WTC11 (cell line): Measurements from ENCODE around the gene CHD9. TPM values are rescaled to one million over a fixed set of nuclear protein-coding genes. Genes with fewer than 3 reads are reported as not detected.

ENCODE experiments used
- ATAC-seq: fragments of 200-7000 bp; cut with Tn5 transposase; 2 replicates; pipeline ENCODE4 v1.10.0; 2021; ENCODE audit warnings: mild to moderate bottlenecking, moderate library complexity
- CTCF ChIA-PET: fragments of 300-600 bp; sonication (Branson Sonifier 250); formaldehyde crosslinking; loops from one replicate; lab custom pipeline; 2021; ENCODE audit warnings: antibody characterized with exemption; lab: Charles Lee
- POLR2A ChIA-PET: fragments of 350-600 bp; sonication (Branson Sonifier 250); formaldehyde crosslinking; loops from one replicate; lab custom pipeline; 2021; ENCODE audit warnings: antibody characterized with exemption; lab: Charles Lee
- DNase-seq: peaks from one replicate; pipeline ENCODE4 v3.0.0; 2021; ENCODE audit warnings: low spot score
- H3K27ac Mint-ChIP-seq: 2 replicates; pipeline ENCODE4 v1.8.0; 2021; ENCODE audit warnings: mixed read lengths
- H3K27me3 Mint-ChIP-seq: 2 replicates; pipeline ENCODE4 v1.8.0; 2021; ENCODE audit warnings: low read depth, mild to moderate bottlenecking, moderate library complexity, mixed read lengths
- H3K36me3 Mint-ChIP-seq: 2 replicates; pipeline ENCODE4 v1.8.0; 2021; ENCODE audit warnings: mixed read lengths
- H3K4me1 Mint-ChIP-seq: 2 replicates; pipeline ENCODE4 v1.8.0; 2022; ENCODE audit warnings: mixed read lengths
- H3K4me3 Mint-ChIP-seq: 2 replicates; pipeline ENCODE4 v1.8.0; 2021; ENCODE audit warnings: mild to moderate bottlenecking, moderate library complexity, mixed read lengths
- H3K9me3 Mint-ChIP-seq: 2 replicates; pipeline ENCODE4 v1.8.0; 2021; ENCODE audit warnings: mixed read lengths
- ARID4B ChIP-seq: sonication (generic); formaldehyde crosslinking; IDR thresholded peaks from 2 replicates; pipeline ENCODE4 v1.8.0; 2023; ENCODE audit warnings: missing genetic modification reagents, mild to moderate bottlenecking, borderline replicate concordance
- ATF1 ChIP-seq: sonication (generic); formaldehyde crosslinking; IDR thresholded peaks from 2 replicates; pipeline ENCODE4 v1.8.1; 2023; ENCODE audit warnings: mild to moderate bottlenecking, moderate library complexity, missing genetic modification reagents
- ETV6 ChIP-seq: sonication (generic); formaldehyde crosslinking; IDR thresholded peaks from 2 replicates; pipeline ENCODE4 v1.8.1; 2022; ENCODE audit warnings: mild to moderate bottlenecking, missing genetic modification reagents
- FOXK1 ChIP-seq: sonication (generic); formaldehyde crosslinking; IDR thresholded peaks from 2 replicates; pipeline ENCODE4 v1.8.0; 2022; ENCODE audit warnings: mild to moderate bottlenecking, moderate library complexity, missing genetic modification reagents
- SMAD3 ChIP-seq: sonication (generic); formaldehyde crosslinking; IDR thresholded peaks from 2 replicates; pipeline ENCODE4 v1.8.0; 2022; ENCODE audit warnings: missing genetic modification reagents, mild to moderate bottlenecking, borderline replicate concordance
- SMAD4 ChIP-seq: sonication (generic); formaldehyde crosslinking; IDR thresholded peaks from 2 replicates; pipeline ENCODE4 v1.8.0; 2022; ENCODE audit warnings: mild to moderate bottlenecking, missing genetic modification reagents
- STAT6 ChIP-seq: sonication (generic); formaldehyde crosslinking; conservative IDR thresholded peaks from 2 replicates; pipeline ENCODE4 v1.8.1; 2023; ENCODE audit warnings: mild to moderate bottlenecking, low read depth, missing genetic modification reagents, moderate library complexity
- TCF7 ChIP-seq: sonication (generic); formaldehyde crosslinking; IDR thresholded peaks from 2 replicates; pipeline ENCODE4 v1.8.0; 2022; ENCODE audit warnings: mild to moderate bottlenecking, low read depth, missing genetic modification reagents, moderate library complexity
- ZNF671 ChIP-seq: fragments of 250-450 bp; sonication (Bioruptor Pico); IDR thresholded peaks from 2 replicates; pipeline ENCODE4 v1.8.0; 2021; ENCODE audit warnings: mild to moderate bottlenecking
- total RNA-seq: library from RNA; stranded (reverse); gene quantifications from 3 replicates; pipeline ENCODE4 v1.2.3, GENCODE V29; 2021
- TF ChIP-seq, protein P1 (sequence below): sonication (generic); formaldehyde crosslinking; IDR thresholded peaks from 2 replicates; pipeline ENCODE4 v1.8.1; 2022; ENCODE audit warnings: low read depth, mild to moderate bottlenecking, moderate library complexity, missing genetic modification reagents, borderline replicate concordance
- TF ChIP-seq, protein P2 (sequence below): sonication (generic); formaldehyde crosslinking; IDR thresholded peaks from 2 replicates; pipeline ENCODE4 v1.8.0; 2022; ENCODE audit warnings: mild to moderate bottlenecking, missing genetic modification reagents
- TF ChIP-seq, protein P3 (sequence below): sonication (generic); formaldehyde crosslinking; IDR thresholded peaks from 2 replicates; pipeline ENCODE4 v1.8.0; 2023; ENCODE audit warnings: mild to moderate bottlenecking, missing genetic modification reagents

CHD9 gene
- total RNA-seq, 1 experiment from 2014 or later = 31.3 TPM

- TF ChIP-seq ETV6 (CRISPR knock-in tag) (peak; percentile 29; the same call in 1 of the 2 replicates), SMAD3 (CRISPR knock-in tag) (no peak), STAT6 (no peak), FOXK1 (CRISPR knock-in tag) (peak; percentile 61; the same call in 1 of the 2 replicates), ATF1 (CRISPR knock-in tag) (no peak)
- TF ChIP-seq, protein P1, sequence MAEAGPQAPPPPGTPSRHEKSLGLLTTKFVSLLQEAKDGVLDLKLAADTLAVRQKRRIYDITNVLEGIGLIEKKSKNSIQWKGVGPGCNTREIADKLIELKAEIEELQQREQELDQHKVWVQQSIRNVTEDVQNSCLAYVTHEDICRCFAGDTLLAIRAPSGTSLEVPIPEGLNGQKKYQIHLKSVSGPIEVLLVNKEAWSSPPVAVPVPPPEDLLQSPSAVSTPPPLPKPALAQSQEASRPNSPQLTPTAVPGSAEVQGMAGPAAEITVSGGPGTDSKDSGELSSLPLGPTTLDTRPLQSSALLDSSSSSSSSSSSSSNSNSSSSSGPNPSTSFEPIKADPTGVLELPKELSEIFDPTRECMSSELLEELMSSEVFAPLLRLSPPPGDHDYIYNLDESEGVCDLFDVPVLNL (CRISPR knock-in tag) = no peak
- TF ChIP-seq, protein P2, sequence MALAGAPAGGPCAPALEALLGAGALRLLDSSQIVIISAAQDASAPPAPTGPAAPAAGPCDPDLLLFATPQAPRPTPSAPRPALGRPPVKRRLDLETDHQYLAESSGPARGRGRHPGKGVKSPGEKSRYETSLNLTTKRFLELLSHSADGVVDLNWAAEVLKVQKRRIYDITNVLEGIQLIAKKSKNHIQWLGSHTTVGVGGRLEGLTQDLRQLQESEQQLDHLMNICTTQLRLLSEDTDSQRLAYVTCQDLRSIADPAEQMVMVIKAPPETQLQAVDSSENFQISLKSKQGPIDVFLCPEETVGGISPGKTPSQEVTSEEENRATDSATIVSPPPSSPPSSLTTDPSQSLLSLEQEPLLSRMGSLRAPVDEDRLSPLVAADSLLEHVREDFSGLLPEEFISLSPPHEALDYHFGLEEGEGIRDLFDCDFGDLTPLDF = 0 out of 2 replicates have a peak, but pooled peaks have one; percentile 46
- TF ChIP-seq, protein P3, sequence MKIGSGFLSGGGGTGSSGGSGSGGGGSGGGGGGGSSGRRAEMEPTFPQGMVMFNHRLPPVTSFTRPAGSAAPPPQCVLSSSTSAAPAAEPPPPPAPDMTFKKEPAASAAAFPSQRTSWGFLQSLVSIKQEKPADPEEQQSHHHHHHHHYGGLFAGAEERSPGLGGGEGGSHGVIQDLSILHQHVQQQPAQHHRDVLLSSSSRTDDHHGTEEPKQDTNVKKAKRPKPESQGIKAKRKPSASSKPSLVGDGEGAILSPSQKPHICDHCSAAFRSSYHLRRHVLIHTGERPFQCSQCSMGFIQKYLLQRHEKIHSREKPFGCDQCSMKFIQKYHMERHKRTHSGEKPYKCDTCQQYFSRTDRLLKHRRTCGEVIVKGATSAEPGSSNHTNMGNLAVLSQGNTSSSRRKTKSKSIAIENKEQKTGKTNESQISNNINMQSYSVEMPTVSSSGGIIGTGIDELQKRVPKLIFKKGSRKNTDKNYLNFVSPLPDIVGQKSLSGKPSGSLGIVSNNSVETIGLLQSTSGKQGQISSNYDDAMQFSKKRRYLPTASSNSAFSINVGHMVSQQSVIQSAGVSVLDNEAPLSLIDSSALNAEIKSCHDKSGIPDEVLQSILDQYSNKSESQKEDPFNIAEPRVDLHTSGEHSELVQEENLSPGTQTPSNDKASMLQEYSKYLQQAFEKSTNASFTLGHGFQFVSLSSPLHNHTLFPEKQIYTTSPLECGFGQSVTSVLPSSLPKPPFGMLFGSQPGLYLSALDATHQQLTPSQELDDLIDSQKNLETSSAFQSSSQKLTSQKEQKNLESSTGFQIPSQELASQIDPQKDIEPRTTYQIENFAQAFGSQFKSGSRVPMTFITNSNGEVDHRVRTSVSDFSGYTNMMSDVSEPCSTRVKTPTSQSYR (CRISPR knock-in tag) = no peak
These were observed 75.6 kb downstream of the CHD9 start (continued) for GRCh38 chr16:53130159-53131049.

- no peak for TF ChIP-seq ARID4B
- TF ChIP-seq TCF7 (CRISPR knock-in tag) = no peak
- no peak for TF ChIP-seq SMAD4 (CRISPR knock-in tag)
- TF ChIP-seq ZNF671 (CRISPR knock-in tag) = no peak
- no peak overlapping the region for H3K27ac Mint-ChIP-seq
- DNase-seq (peak; percentile 63), ATAC-seq (no peak)
- H3K4me3 Mint-ChIP-seq = no peak overlapping the region
- peaks cover 25% of the 10 kb centered on the region for H3K4me1 Mint-ChIP-seq
- H3K9me3 Mint-ChIP-seq = no peaks in the 10 kb centered on the region
- ChIA-PET CTCF (no interaction called here), POLR2A (no interaction called here)
- H3K27me3 Mint-ChIP-seq = peaks cover 2% of the 10 kb centered on the region; the same call in 1 of the 2 replicates
- no peaks in the 10 kb centered on the region for H3K36me3 Mint-ChIP-seq
These were observed 76.2 kb downstream of the CHD9 start for GRCh38 chr16:53131050-53131362.
